Stimulated activated CD4-positive, alpha-beta T cell treated with anti-CD3 and anti-CD28 coated beads, TNF-alpha, amount 100 ng/mL, for 1 hour (primary cell): ENCODE measurements around the gene CCDC33.

Experiments used
- DNase-seq, 3 donors: peaks; one replicate each; pipeline ENCODE4 v3.0.0-alpha.2; 2020; ENCODE audit warnings: low read depth in 3 of 3, low spot score in 1 of 3

The CCDC33 gene

GRCh38 chr15:74311734-74312444 lies 75.8 kb downstream of the CCDC33 start:
- no peak for DNase-seq

GRCh38 chr15:74312445-74313007 lies 76.4 kb downstream of the CCDC33 start:
- DNase-seq = no peak

- DNase-seq = no peak
Measured at GRCh38 chr15:74313889-74314288, 77.8 kb downstream of the CCDC33 start.

GRCh38 chr15:74314795-74315438 lies 78.8 kb downstream of the CCDC33 start:
- peak in 1 of 3 donors; percentile 8 for DNase-seq

GRCh38 chr15:74315626-74316025 lies 79.5 kb downstream of the CCDC33 start:
- DNase-seq = no peak

- DNase-seq = no peak
Measured at GRCh38 chr15:74316141-74316540, 80.0 kb downstream of the CCDC33 start.

- DNase-seq = no peak
Measured at GRCh38 chr15:74317820-74318375, 81.8 kb downstream of the CCDC33 start.

- DNase-seq = no peak
Measured at GRCh38 chr15:74318376-74319137, 82.4 kb downstream of the CCDC33 start.

- no peak for DNase-seq
Measured at GRCh38 chr15:74319138-74319460, 83.0 kb downstream of the CCDC33 start.

- DNase-seq = no peak
Measured at GRCh38 chr15:74319596-74320351, 83.6 kb downstream of the CCDC33 start.

GRCh38 chr15:74320352-74321247 lies 84.5 kb downstream of the CCDC33 start:
- DNase-seq = no peak

GRCh38 chr15:74322558-74323180 lies 86.5 kb downstream of the CCDC33 start:
- peak; percentile 3 to 41 (median 5) for DNase-seq

GRCh38 chr15:74324714-74325113 lies 88.6 kb downstream of the CCDC33 start:
- DNase-seq = no peak

- no peak for DNase-seq
Measured at GRCh38 chr15:74326746-74327145, 90.6 kb downstream of the CCDC33 start.

- DNase-seq = no peak
Measured at GRCh38 chr15:74327756-74328155, 91.6 kb downstream of the CCDC33 start.

- DNase-seq = no peak
Measured at GRCh38 chr15:74328331-74329056, 92.4 kb downstream of the CCDC33 start.

GRCh38 chr15:74330861-74331408 lies 94.8 kb downstream of the CCDC33 start:
- DNase-seq = no peak

GRCh38 chr15:74332011-74332410 lies 95.9 kb downstream of the CCDC33 start:
- DNase-seq = no peak
